GM19397 (cell line): Measurements from ENCODE around the gene C1orf21.

Source experiments
- ATAC-seq: cut with Tn5 transposase; IDR thresholded peaks from one replicate; pipeline ENCODE4 v1.9.1; 2021; ENCODE audit warnings: mild to moderate bottlenecking, moderate library complexity; ENCODE audit not compliant: unreplicated experiment

Gene C1orf21

GRCh38 chr1:184624051-184624450 lies 237.2 kb downstream of the C1orf21 start:
- no peak for ATAC-seq

- no peak for ATAC-seq
Measured at GRCh38 chr1:184624626-184625025, 237.8 kb downstream of the C1orf21 start.

- no peak for ATAC-seq
Measured at GRCh38 chr1:184625271-184625670, 238.4 kb downstream of the C1orf21 start.

- no peak for ATAC-seq
Measured at GRCh38 chr1:184626076-184627006, 239.5 kb downstream of the C1orf21 start.

- no peak for ATAC-seq
Measured at GRCh38 chr1:184627007-184627341, 240.1 kb downstream of the C1orf21 start.

GRCh38 chr1:184629266-184629665 lies 242.4 kb downstream of the C1orf21 start:
- ATAC-seq = no peak

- no peak for ATAC-seq
Measured at GRCh38 chr1:184630679-184631060, 243.8 kb downstream of the C1orf21 start.

GRCh38 chr1:184632415-184633175 lies 245.8 kb downstream of the C1orf21 start:
- ATAC-seq = no peak

- ATAC-seq = no peak
Measured at GRCh38 chr1:184633785-184634184, 247.0 kb downstream of the C1orf21 start.

- ATAC-seq = no peak
Measured at GRCh38 chr1:184634296-184634695, 247.5 kb downstream of the C1orf21 start.

GRCh38 chr1:184635347-184635979 lies 248.6 kb downstream of the C1orf21 start:
- no peak for ATAC-seq

GRCh38 chr1:184635980-184636431 lies 249.2 kb downstream of the C1orf21 start:
- ATAC-seq = no peak

- ATAC-seq = no peak
Measured at GRCh38 chr1:184637664-184638240, 250.9 kb downstream of the C1orf21 start.

- ATAC-seq = no peak
Measured at GRCh38 chr1:184639205-184639604, 252.4 kb downstream of the C1orf21 start.

- no peak for ATAC-seq
Measured at GRCh38 chr1:184640505-184640904, 253.7 kb downstream of the C1orf21 start.

GRCh38 chr1:184641894-184642293 lies 255.1 kb downstream of the C1orf21 start:
- no peak for ATAC-seq

GRCh38 chr1:184643661-184644060 lies 256.8 kb downstream of the C1orf21 start:
- ATAC-seq = no peak

GRCh38 chr1:184644771-184645170 lies 257.9 kb downstream of the C1orf21 start:
- ATAC-seq = no peak

- ATAC-seq = no peak
Measured at GRCh38 chr1:184646178-184646701, 259.4 kb downstream of the C1orf21 start.

- ATAC-seq = no peak
Measured at GRCh38 chr1:184646824-184647223, 260.0 kb downstream of the C1orf21 start.

GRCh38 chr1:184647471-184647870 lies 260.6 kb downstream of the C1orf21 start:
- no peak for ATAC-seq
